Small intestine (tissue), 7 donors: ENCODE results near the gene GPR18. TPM values are rescaled to one million over a fixed set of nuclear protein-coding genes. Genes with fewer than 3 reads are reported as not detected.
"Not testable (repeated sequence)": the region's sequence is repeated elsewhere in the genome, so short reads cannot be mapped to it uniquely, and the experiment has no call there.

Experiments used
- DNase-seq, 2 donors: peaks; one replicate each; pipeline versions ENCODE4 v3.0.0 to v3.0.0-alpha.2; 2013
- FAIRE-seq: peaks from 2 replicates; lab custom pipeline; 2012; peaks lifted over from hg19 to GRCh38; lab: Jason Lieb, UNC
- H3K27ac ChIP-seq, 3 donors: one replicate each; pipeline ENCODE4 v1.5.1; 2013; ENCODE audit warnings: low read length in 2 of 3, mild to moderate bottlenecking in 2 of 3, control low read depth in 1 of 3, inconsistent platforms in 1 of 3, low read depth in 1 of 3, moderate library complexity in 1 of 3
- H3K27me3 ChIP-seq, 3 donors: one replicate each; pipeline ENCODE4 v1.6.1; 2013; ENCODE audit warnings: low read length in 3 of 3, inconsistent platforms in 1 of 3; ENCODE audit not compliant: control insufficient read depth in 3 of 3, insufficient read depth in 3 of 3
- H3K36me3 ChIP-seq, 3 donors: one replicate each; pipeline ENCODE4 v1.6.1; 2013; ENCODE audit warnings: low read length in 3 of 3, inconsistent platforms in 1 of 3, low read depth in 1 of 3, mild to moderate bottlenecking in 1 of 3, moderate library complexity in 1 of 3; ENCODE audit not compliant: control insufficient read depth in 3 of 3, insufficient read depth in 2 of 3
- H3K4me1 ChIP-seq, 3 donors: one replicate each; pipeline ENCODE4 v1.6.1; 2013; ENCODE audit warnings: low read length in 2 of 3, inconsistent platforms in 1 of 3, low read depth in 1 of 3, mild to moderate bottlenecking in 1 of 3, moderate library complexity in 1 of 3; ENCODE audit not compliant: control insufficient read depth in 3 of 3, insufficient read depth in 2 of 3
- H3K4me3 ChIP-seq, 3 donors: one replicate each; pipeline ENCODE4 v1.5.1; 2013; ENCODE audit warnings: low read length in 3 of 3, control low read depth in 1 of 3, inconsistent platforms in 1 of 3, low read depth in 1 of 3, mild to moderate bottlenecking in 1 of 3, moderate library complexity in 1 of 3
- H3K9me3 ChIP-seq, 2 donors: one replicate each; pipeline ENCODE4 v1.6.1; 2013; ENCODE audit warnings: low read depth in 1 of 2, low read length in 1 of 2; ENCODE audit not compliant: control insufficient read depth in 2 of 2, insufficient read depth in 1 of 2
- WGBS, 3 donors: extraction: QIAGEN DNeasy Blood & Tissue Kit; methylation state at CpG; one replicate each; pipeline ENCODE4 v1.1.7; 2013; 5-methylcytosine and 5-hydroxymethylcytosine counted together
- polyA plus RNA-seq, 4 donors: library from polyadenylated mRNA; stranded (reverse) in 3 of 4; unstranded in 1 of 4; fragments of 200-250 nt in 3 of 4; fragments of 120-200 nt in 1 of 4; gene quantifications; one replicate each; pipeline versions ENCODE4 v1.2.1 to v1.2.3, GENCODE V29; 2013
- donor health status: healthy with polysubstance abuse.
- donor health status: control.
- donor health status: control.
- donor health status: Bipolar disorder and iron deficiency.
- donor health status: healthy.

The GPR18 gene
- polyA plus RNA-seq, 4 donors = 0.54 to 1.1 (median 0.66) TPM; not detected in 1

- Histone ChIP-seq H3K9me3 (no peaks in the 10 kb centered on the region), H3K4me1 (peaks cover 0 to 5% (median 0%) of the 10 kb centered on the region in 3 donors), H3K27me3 (no peaks in the 10 kb centered on the region), H3K27ac (peak overlapping the region in 1 of 3 donors; percentile 70), H3K4me3 (no peak overlapping the region), H3K36me3 (peaks cover 0 to 28% (median 3%) of the 10 kb centered on the region in 3 donors)
- no peak for DNase-seq
- 57 to 72% (median 58%) methylated on average over 7 of the region's 7 CpGs for WGBS, 3 donors
- no peak for FAIRE-seq
Observed at GRCh38 chr13:99214232-99214631, 43.9 kb downstream of the GPR18 start.

GRCh38 chr13:99211421-99212035, 46.7 kb downstream of the GPR18 start:
- DNase-seq (no peak), FAIRE-seq (no peak)
- H3K4me1 ChIP-seq = no peaks in the 10 kb centered on the region
- H3K9me3 ChIP-seq = no peaks in the 10 kb centered on the region
- H3K36me3 ChIP-seq = peaks cover 0 to 37% (median 3%) of the 10 kb centered on the region in 3 donors
- no peak overlapping the region for H3K27ac ChIP-seq
- 91 to 97% (median 96%) methylated on average over 5 of the region's 5 CpGs for WGBS, 3 donors
- no peak overlapping the region for H3K4me3 ChIP-seq
- H3K27me3 ChIP-seq = no peaks in the 10 kb centered on the region

DNA sequence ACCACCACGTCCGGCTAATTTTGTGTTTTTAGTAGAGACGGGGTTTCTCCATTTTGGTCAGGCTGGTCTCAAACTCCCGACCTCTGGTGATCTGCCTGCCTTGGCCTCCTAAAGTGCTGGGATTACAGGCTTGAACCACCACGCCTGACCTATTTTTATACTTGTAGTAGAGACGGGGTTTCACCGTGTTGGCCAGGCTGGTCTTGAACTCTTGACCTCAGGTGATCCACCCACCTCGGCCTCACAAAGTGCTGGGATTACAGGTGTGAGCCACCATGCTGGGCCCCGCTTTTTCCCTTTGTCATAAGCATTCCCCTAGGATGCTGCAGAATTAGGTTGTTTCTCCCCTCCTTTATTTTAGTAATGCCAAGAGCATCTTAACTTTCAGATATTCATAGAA, 47.6 kb downstream of the GPR18 start:
- 84 to 94% (median 87%) methylated on average over 9 of the region's 9 CpGs for WGBS, 3 donors
- H3K9me3 ChIP-seq, H3K4me3 ChIP-seq, H3K27ac ChIP-seq, DNase-seq, FAIRE-seq, H3K4me1 ChIP-seq, H3K27me3 ChIP-seq: not testable (repeated sequence)
- peaks cover 0 to 44% (median 3%) of the 10 kb centered on the region in 3 donors for H3K36me3 ChIP-seq

DNA sequence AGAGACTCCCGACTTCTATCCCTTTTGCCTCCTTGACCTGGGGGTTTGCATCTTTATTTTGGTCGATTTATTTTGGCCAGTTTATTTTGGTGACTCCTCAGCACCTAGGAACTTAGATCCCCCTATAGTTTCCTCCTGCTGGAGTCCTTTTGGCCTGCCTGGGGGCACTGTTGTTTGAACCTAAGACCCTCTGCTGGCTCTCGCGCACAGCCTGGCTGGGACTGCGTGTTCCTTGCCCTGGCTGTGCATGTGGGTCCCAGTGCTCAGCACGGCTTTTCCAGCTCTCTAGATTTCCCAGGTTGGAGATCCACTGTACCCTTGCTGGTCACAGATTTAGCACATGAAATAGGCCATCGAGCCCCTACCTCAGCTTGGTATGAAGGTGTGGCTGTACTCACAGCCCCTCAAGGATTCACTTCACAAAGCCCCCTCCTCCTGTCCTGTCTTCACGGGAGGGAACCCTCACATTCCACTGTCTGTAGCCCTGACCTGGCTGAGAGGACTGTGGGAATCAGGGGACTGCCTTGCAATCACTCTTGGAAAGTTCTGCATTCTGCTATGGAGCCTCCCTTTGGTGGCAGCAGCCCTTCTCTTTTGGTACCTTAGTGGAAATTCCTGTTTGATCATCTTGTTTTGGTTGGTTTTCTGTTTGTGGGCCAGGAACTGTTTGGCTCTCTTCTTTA, 49.2 kb downstream of the GPR18 start:
- H3K27me3 ChIP-seq = no peaks in the 10 kb centered on the region
- H3K4me1 ChIP-seq = peaks cover 2 to 4% (median 2%) of the 10 kb centered on the region in 3 donors
- FAIRE-seq (no peak), DNase-seq (no peak)
- no peak overlapping the region for H3K27ac ChIP-seq
- peaks cover 0 to 46% (median 0%) of the 10 kb centered on the region in 3 donors for H3K36me3 ChIP-seq
- WGBS, 3 donors = 82 to 90% (median 84%) methylated on average over 8 of the region's 8 CpGs
- H3K9me3 ChIP-seq = no peaks in the 10 kb centered on the region
- no peak overlapping the region for H3K4me3 ChIP-seq

GRCh38 chr13:99208185-99208584, 50.0 kb downstream of the GPR18 start:
- no peaks in the 10 kb centered on the region for H3K9me3 ChIP-seq
- H3K36me3 ChIP-seq = peaks cover 0 to 40% (median 0%) of the 10 kb centered on the region in 3 donors
- no peaks in the 10 kb centered on the region for H3K27me3 ChIP-seq
- FAIRE-seq (no peak), DNase-seq (no peak)
- H3K27ac ChIP-seq = no peak overlapping the region
- H3K4me1 ChIP-seq = peaks cover 2 to 6% (median 4%) of the 10 kb centered on the region in 3 donors
- WGBS, 3 donors = 90 to 94% (median 93%) methylated on average over 3 of the region's 3 CpGs
- H3K4me3 ChIP-seq = no peak overlapping the region

DNA sequence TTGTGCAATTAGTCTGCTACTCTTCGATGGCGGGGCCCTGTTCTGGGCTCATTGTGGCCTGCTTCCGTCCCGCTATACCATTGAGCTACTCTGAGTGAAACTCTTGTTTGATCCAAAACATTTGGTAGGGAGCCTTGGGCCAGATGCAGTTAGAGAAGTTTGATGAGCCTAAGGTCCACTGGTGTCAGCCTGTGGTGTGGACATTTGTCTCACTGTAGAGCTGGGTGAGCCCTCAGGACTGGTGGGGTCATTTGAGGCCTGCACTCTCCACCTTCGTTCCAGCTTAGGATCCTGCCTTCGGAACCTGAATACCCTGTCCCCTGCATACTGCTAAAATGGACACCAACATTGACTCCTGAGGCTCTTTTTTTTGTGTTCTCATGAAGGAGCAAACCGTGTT, 50.7 kb downstream of the GPR18 start:
- DNase-seq (no peak), FAIRE-seq (no peak)
- no peaks in the 10 kb centered on the region for H3K27me3 ChIP-seq
- H3K36me3 ChIP-seq = peaks cover 0 to 39% (median 0%) of the 10 kb centered on the region in 3 donors
- 91 to 97% (median 94%) methylated on average over 7 of the region's 7 CpGs for WGBS, 3 donors
- H3K4me1 ChIP-seq = peaks cover 4 to 6% (median 5%) of the 10 kb centered on the region in 3 donors
- H3K9me3 ChIP-seq = no peaks in the 10 kb centered on the region
- H3K4me3 ChIP-seq = no peak overlapping the region
- no peak overlapping the region for H3K27ac ChIP-seq

- peaks cover 0 to 39% (median 0%) of the 10 kb centered on the region in 3 donors for H3K36me3 ChIP-seq
- 89 to 94% (median 91%) methylated on average over 5 of the region's 5 CpGs for WGBS, 3 donors
- FAIRE-seq (no peak), DNase-seq (no peak)
- H3K27me3 ChIP-seq = no peaks in the 10 kb centered on the region
- H3K4me3 ChIP-seq = no peak overlapping the region
- peaks cover 4 to 10% (median 6%) of the 10 kb centered on the region in 3 donors for H3K4me1 ChIP-seq
- no peaks in the 10 kb centered on the region for H3K9me3 ChIP-seq
- no peak overlapping the region for H3K27ac ChIP-seq
Observed at GRCh38 chr13:99206873-99207272, 51.3 kb downstream of the GPR18 start.

DNA sequence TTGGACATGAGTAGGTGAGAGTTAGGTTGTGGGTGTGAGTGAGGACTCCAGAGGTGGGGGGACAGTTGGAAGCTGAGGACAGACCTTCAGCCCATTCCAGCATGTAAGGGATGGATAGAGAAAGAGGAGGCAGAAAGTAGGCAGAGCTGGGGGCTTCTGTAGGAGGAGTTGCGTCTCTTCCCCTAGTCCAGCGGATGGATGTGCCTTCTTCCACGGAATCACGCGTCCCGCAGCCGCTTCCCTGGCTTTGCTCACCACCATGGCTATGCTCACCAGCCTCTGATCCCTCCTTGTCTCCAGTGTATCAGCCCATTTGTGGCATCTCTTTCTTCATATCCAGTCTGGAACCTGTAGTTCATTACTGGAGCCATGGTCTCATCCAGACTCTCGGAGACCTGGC, 52.0 kb downstream of the GPR18 start:
- Histone ChIP-seq H3K27me3 (no peaks in the 10 kb centered on the region), H3K27ac (no peak overlapping the region), H3K4me3 (no peak overlapping the region), H3K4me1 (peaks cover 4 to 10% (median 6%) of the 10 kb centered on the region in 3 donors), H3K9me3 (no peaks in the 10 kb centered on the region), H3K36me3 (peaks cover 0 to 35% (median 0%) of the 10 kb centered on the region in 3 donors)
- DNase-seq = no peak
- FAIRE-seq = no peak
- WGBS, 3 donors = 96 to 99% (median 98%) methylated on average over 8 of the region's 8 CpGs
